ENCODE data around the gene STPG1. TPM values are rescaled to one million over a fixed set of nuclear protein-coding genes. Genes with fewer than 3 reads are reported as not detected.

STPG1 gene
- total RNA-seq, 2 experiments from 2014 or later: 1.8 to 2.4 TPM

DNA sequence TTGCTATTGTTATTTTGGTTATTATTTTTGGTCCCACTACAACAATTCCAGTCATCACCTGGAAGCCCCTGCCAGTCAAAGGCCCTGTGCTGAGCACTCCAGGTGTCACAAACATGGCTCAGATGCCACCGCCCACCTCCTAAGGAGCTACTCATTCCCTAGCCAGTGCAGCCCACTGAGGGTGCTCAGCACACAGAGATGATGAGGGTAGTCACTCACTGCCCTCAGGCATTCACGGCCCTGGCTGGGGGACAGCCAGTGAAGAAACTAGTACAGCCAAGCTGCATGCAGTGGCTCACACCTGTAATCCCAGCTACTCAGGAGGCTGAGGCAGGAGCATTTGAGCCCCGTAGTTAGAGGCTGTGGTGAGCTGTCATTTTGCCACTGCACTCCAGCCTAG is 44.3 kb upstream of the STPG1 start:
- Mint-ChIP-seq H3K4me3 (no peak overlapping the region), H3K4me1 (ENCODE audit: low read depth) (peaks cover 8% of the 10 kb centered on the region), H3K27ac (no peak overlapping the region), H3K27me3 (no peaks in the 10 kb centered on the region), H3K36me3 (ENCODE audit: low read depth) (peaks cover 96% of the 10 kb centered on the region), H3K9me3 (no peaks in the 10 kb centered on the region)
- DNase-seq (no peak), ATAC-seq (ENCODE audit: poor library complexity) (no peak)
- Histone ChIP-seq H3K27me3 (ENCODE audit: control insufficient read depth in 1 of 2, insufficient read depth in 2 of 2, low read length in 2 of 2) (no peaks in the 10 kb centered on the region), H3K36me3 (ENCODE audit: insufficient read depth, low read length) (peaks cover 81% of the 10 kb centered on the region), H3K4me3 (ENCODE audit: low read length) (no peak overlapping the region), H3K4me1 (ENCODE audit: insufficient read depth, low read length) (no peaks in the 10 kb centered on the region), H3K9me3 (ENCODE audit: control insufficient read depth in 1 of 2, insufficient read depth in 1 of 2, low read length in 2 of 2) (no peaks in the 10 kb centered on the region), H3K27ac (ENCODE audit: low read depth in 1 of 2, low read length in 2 of 2) (no peak overlapping the region)
- ChIA-PET CTCF (interaction anchor here (0.6 to 1.0 kb wide), 2 partner anchors 22 to 106 kb away, joined by 3 to 4 read pairs; no protein-coding TSS in a partner anchor), POLR2A (interaction anchor here (1.4 to 4.0 kb wide), 3 partner anchors 23 to 46 kb away, joined by 4 to 16 read pairs (median 6); partner anchors contain the start of gene RCAN3)
- intact Hi-C loops (cut with DNase I, micrococcal nuclease): no loop called here
- TF ChIP-seq, protein P1, sequence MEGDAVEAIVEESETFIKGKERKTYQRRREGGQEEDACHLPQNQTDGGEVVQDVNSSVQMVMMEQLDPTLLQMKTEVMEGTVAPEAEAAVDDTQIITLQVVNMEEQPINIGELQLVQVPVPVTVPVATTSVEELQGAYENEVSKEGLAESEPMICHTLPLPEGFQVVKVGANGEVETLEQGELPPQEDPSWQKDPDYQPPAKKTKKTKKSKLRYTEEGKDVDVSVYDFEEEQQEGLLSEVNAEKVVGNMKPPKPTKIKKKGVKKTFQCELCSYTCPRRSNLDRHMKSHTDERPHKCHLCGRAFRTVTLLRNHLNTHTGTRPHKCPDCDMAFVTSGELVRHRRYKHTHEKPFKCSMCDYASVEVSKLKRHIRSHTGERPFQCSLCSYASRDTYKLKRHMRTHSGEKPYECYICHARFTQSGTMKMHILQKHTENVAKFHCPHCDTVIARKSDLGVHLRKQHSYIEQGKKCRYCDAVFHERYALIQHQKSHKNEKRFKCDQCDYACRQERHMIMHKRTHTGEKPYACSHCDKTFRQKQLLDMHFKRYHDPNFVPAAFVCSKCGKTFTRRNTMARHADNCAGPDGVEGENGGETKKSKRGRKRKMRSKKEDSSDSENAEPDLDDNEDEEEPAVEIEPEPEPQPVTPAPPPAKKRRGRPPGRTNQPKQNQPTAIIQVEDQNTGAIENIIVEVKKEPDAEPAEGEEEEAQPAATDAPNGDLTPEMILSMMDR (IDR thresholded peaks at IDR 0.05): no peak

GRCh38 chr1:24455272-24455671 is 41.7 kb upstream of the STPG1 start:
- Mint-ChIP-seq H3K36me3 (ENCODE audit: low read depth) (peaks cover 97% of the 10 kb centered on the region), H3K9me3 (no peaks in the 10 kb centered on the region), H3K27me3 (no peaks in the 10 kb centered on the region), H3K4me3 (no peak overlapping the region), H3K4me1 (ENCODE audit: low read depth) (no peaks in the 10 kb centered on the region), H3K27ac (no peak overlapping the region)
- TF ChIP-seq, protein P1 (IDR thresholded peaks at IDR 0.05): no peak
- no peak overlapping the region for H3K4me3 ChIP-seq (ENCODE audit: low read length)
- intact Hi-C loops (cut with DNase I, micrococcal nuclease): no loop called here
- no peaks in the 10 kb centered on the region for H3K27me3 ChIP-seq (ENCODE audit: control insufficient read depth in 1 of 2, insufficient read depth in 2 of 2, low read length in 2 of 2)
- ChIA-PET POLR2A (interaction anchor here (1.8 kb wide), 1 partner anchor 22 kb away, joined by 4 read pairs; no protein-coding TSS in a partner anchor), CTCF (no interaction called here)
- DNase-seq (no peak), ATAC-seq (ENCODE audit: poor library complexity) (no peak)
- no peak overlapping the region for H3K27ac ChIP-seq (ENCODE audit: low read depth in 1 of 2, low read length in 2 of 2)
- peaks cover 97% of the 10 kb centered on the region for H3K36me3 ChIP-seq (ENCODE audit: insufficient read depth, low read length)
- no peaks in the 10 kb centered on the region for H3K9me3 ChIP-seq (ENCODE audit: control insufficient read depth in 1 of 2, insufficient read depth in 1 of 2, low read length in 2 of 2)
- no peaks in the 10 kb centered on the region for H3K4me1 ChIP-seq (ENCODE audit: insufficient read depth, low read length)

- intact Hi-C loops (cut with DNase I, micrococcal nuclease): no loop called here
- DNase-seq (no peak), ATAC-seq (ENCODE audit: poor library complexity) (no peak)
- Histone ChIP-seq H3K27ac (ENCODE audit: low read depth in 1 of 2, low read length in 2 of 2) (no peak overlapping the region), H3K36me3 (ENCODE audit: insufficient read depth, low read length) (peaks cover 97% of the 10 kb centered on the region), H3K4me1 (ENCODE audit: insufficient read depth, low read length) (no peaks in the 10 kb centered on the region), H3K4me3 (ENCODE audit: low read length) (no peak overlapping the region), H3K27me3 (ENCODE audit: control insufficient read depth in 1 of 2, insufficient read depth in 2 of 2, low read length in 2 of 2) (no peaks in the 10 kb centered on the region), H3K9me3 (ENCODE audit: control insufficient read depth in 1 of 2, insufficient read depth in 1 of 2, low read length in 2 of 2) (no peaks in the 10 kb centered on the region)
- peak overlapping the region; percentile 39 for H3K27ac Mint-ChIP-seq
- ChIA-PET POLR2A (interaction anchor here (1.8 kb wide), 1 partner anchor 23 kb away, joined by 4 read pairs; no protein-coding TSS in a partner anchor), CTCF (no interaction called here)
- peaks cover 97% of the 10 kb centered on the region for H3K36me3 Mint-ChIP-seq (ENCODE audit: low read depth)
- no peaks in the 10 kb centered on the region for H3K4me1 Mint-ChIP-seq (ENCODE audit: low read depth)
- no peaks in the 10 kb centered on the region for H3K9me3 Mint-ChIP-seq
- no peak overlapping the region for H3K4me3 Mint-ChIP-seq
- H3K27me3 Mint-ChIP-seq: no peaks in the 10 kb centered on the region
- TF ChIP-seq, protein P1 (IDR thresholded peaks at IDR 0.05): no peak
Measured at GRCh38 chr1:24454673-24455072, 41.1 kb upstream of the STPG1 start.
